GM19467 (cell line): ENCODE results near the gene ADIPOR2.
"Not testable (repeated sequence)": the region's sequence is repeated elsewhere in the genome, so short reads cannot be mapped to it uniquely, and the experiment has no call there.

Experiments
- ATAC-seq: cut with Tn5 transposase; IDR thresholded peaks from one replicate; pipeline ENCODE4 v1.9.1; 2021; ENCODE audit warnings: mild to moderate bottlenecking, moderate library complexity; ENCODE audit not compliant: unreplicated experiment

The ADIPOR2 gene

GRCh38 chr12:1731019-1731687 is 40.3 kb downstream of the ADIPOR2 start:
- no peak for ATAC-seq

GRCh38 chr12:1731688-1732078 is 40.8 kb downstream of the ADIPOR2 start:
- ATAC-seq = not testable (repeated sequence)

- no peak for ATAC-seq
Observed at GRCh38 chr12:1732914-1733313, 42.0 kb downstream of the ADIPOR2 start.

- ATAC-seq = not testable (repeated sequence)
Observed at GRCh38 chr12:1733712-1734111, 42.8 kb downstream of the ADIPOR2 start.

GRCh38 chr12:1737652-1738286 is 46.9 kb downstream of the ADIPOR2 start:
- ATAC-seq = no peak

- no peak for ATAC-seq
Observed at GRCh38 chr12:1738446-1738845, 47.6 kb downstream of the ADIPOR2 start.

GRCh38 chr12:1739368-1739767 is 48.5 kb downstream of the ADIPOR2 start:
- ATAC-seq = no peak

GRCh38 chr12:1740161-1740948 is 49.5 kb downstream of the ADIPOR2 start:
- ATAC-seq = no peak

- no peak for ATAC-seq
Observed at GRCh38 chr12:1741154-1741949, 50.5 kb downstream of the ADIPOR2 start.

- no peak for ATAC-seq
Observed at GRCh38 chr12:1744932-1745331, 54.1 kb downstream of the ADIPOR2 start.

GRCh38 chr12:1747609-1748008 is 56.7 kb downstream of the ADIPOR2 start:
- ATAC-seq = no peak

- ATAC-seq = no peak
Observed at GRCh38 chr12:1749019-1749418, 58.1 kb downstream of the ADIPOR2 start.

- no peak for ATAC-seq
Observed at GRCh38 chr12:1750300-1750699, 59.4 kb downstream of the ADIPOR2 start.

GRCh38 chr12:1758376-1758775 is 67.5 kb downstream of the ADIPOR2 start:
- no peak for ATAC-seq

GRCh38 chr12:1758887-1759286 is 68.0 kb downstream of the ADIPOR2 start:
- no peak for ATAC-seq

GRCh38 chr12:1760566-1761382 is 69.9 kb downstream of the ADIPOR2 start:
- ATAC-seq = no peak

- no peak for ATAC-seq
Observed at GRCh38 chr12:1761857-1762256, 71.0 kb downstream of the ADIPOR2 start.

- no peak for ATAC-seq
Observed at GRCh38 chr12:1763153-1763552, 72.3 kb downstream of the ADIPOR2 start.

- no peak for ATAC-seq
Observed at GRCh38 chr12:1766110-1766509, 75.2 kb downstream of the ADIPOR2 start.

GRCh38 chr12:1767407-1768090 is 76.7 kb downstream of the ADIPOR2 start:
- no peak for ATAC-seq
